Smooth muscle cell (in vitro differentiated cells): ENCODE measurements around the gene PRH2. TPM values are rescaled to one million over a fixed set of nuclear protein-coding genes. Genes with fewer than 3 reads are reported as not detected.

Experiments used
- DNase-seq: peaks from one replicate; lab custom pipeline; 2025; ENCODE audit not compliant: unreplicated experiment; lab: John Stamatoyannopoulos, UW
- H2AFZ ChIP-seq: fragments of 200-600 bp; sonication (generic); 2 replicates; pipeline ENCODE4 v1.6.0; 2016; ENCODE audit warnings: antibody characterized with exemption, low read depth, mild to moderate bottlenecking
- H3F3A ChIP-seq: fragments of 200-600 bp; sonication (generic); 2 replicates; pipeline ENCODE4 v1.6.0; 2017; ENCODE audit warnings: antibody characterized with exemption, low read depth
- H3K27ac ChIP-seq: fragments of 200-600 bp; sonication (generic); 2 replicates; pipeline ENCODE4 v1.5.1; 2016; ENCODE audit warnings: low read depth, mild to moderate bottlenecking
- H3K27me3 ChIP-seq: fragments of 200-600 bp; sonication (generic); 2 replicates; pipeline ENCODE4 v1.6.1; 2016; ENCODE audit warnings: low read depth, mild to moderate bottlenecking
- H3K36me3 ChIP-seq: fragments of 200-600 bp; sonication (generic); 2 replicates; pipeline ENCODE4 v1.5.1; 2016; ENCODE audit warnings: low read depth
- H3K4me1 ChIP-seq: fragments of 200-600 bp; sonication (generic); 2 replicates; pipeline ENCODE4 v1.5.1; 2016; ENCODE audit warnings: low read depth
- H3K4me2 ChIP-seq: fragments of 200-600 bp; sonication (generic); 2 replicates; pipeline ENCODE4 v1.6.0; 2016; ENCODE audit warnings: mild to moderate bottlenecking
- H3K4me3 ChIP-seq: fragments of 200-600 bp; sonication (generic); 2 replicates; pipeline ENCODE4 v1.5.1; 2016; ENCODE audit warnings: mild to moderate bottlenecking
- H3K79me2 ChIP-seq: fragments of 200-600 bp; sonication (generic); 2 replicates; pipeline ENCODE4 v1.6.0; 2016; ENCODE audit warnings: low read depth, mild to moderate bottlenecking
- H3K9ac ChIP-seq: fragments of 200-600 bp; sonication (generic); 2 replicates; pipeline ENCODE4 v1.6.0; 2016; ENCODE audit warnings: low read depth
- H3K9me3 ChIP-seq: fragments of 200-600 bp; sonication (generic); replicated peaks from 2 replicates; pipeline ENCODE4 v1.5.1; 2016; ENCODE audit warnings: low read depth
- H4K20me1 ChIP-seq: fragments of 200-600 bp; sonication (generic); 2 replicates; pipeline ENCODE4 v1.6.0; 2016; ENCODE audit warnings: low read depth
- WGBS: methylation state at CpG from one replicate; pipeline ENCODE4 v1.1.7; 2016; ENCODE audit warnings: low lambda C conversion rate; 5-methylcytosine and 5-hydroxymethylcytosine counted together
- polyA plus RNA-seq: library from polyadenylated mRNA; unstranded; fragments of >200 nt; fragmentation: Nextera tagmentation; extraction: Ambion mirVana; gene quantifications from 2 replicates; pipeline ENCODE4 v1.2.1, GENCODE V29; 2016
- total RNA-seq: library from RNA; depleted of rRNA; stranded (reverse); fragments of >200 nt; gene quantifications from 2 replicates; pipeline ENCODE4 v1.2.3, GENCODE V29; 2014
- TF ChIP-seq, protein P1 (sequence below): fragments of 200-600 bp; sonication (generic); IDR thresholded peaks from 2 replicates; pipeline ENCODE4 v1.5.1; 2017; ENCODE audit warnings: borderline replicate concordance, mild to moderate bottlenecking, antibody characterized with exemption; ENCODE audit not compliant: insufficient read depth, poor library complexity, severe bottlenecking

Gene PRH2
- total and polyA plus RNA-seq, 2 experiments from 2014 or later = not detected

DNA sequence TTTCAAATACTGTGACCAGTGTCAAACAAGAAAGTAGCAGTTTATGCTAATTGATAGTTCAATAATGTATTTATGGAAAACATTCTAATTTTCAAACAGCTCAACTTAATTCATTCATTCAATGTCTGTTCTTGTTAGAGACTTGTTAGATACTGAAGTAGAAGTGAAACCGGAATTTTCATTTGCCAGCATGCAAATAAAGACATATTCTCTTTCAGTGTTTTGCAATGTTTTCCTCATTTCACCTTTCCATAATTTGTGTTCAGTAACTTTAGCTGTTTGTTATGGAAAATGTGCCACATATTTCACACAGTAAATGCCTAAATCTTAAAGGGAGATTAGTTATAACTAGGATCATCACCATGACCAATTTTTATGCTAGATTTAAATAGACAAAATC lies 36.4 kb downstream of the PRH2 start:
- H3K27ac ChIP-seq = no peak overlapping the region
- no peak overlapping the region for H2AFZ ChIP-seq
- 100% methylated on average over 1 of the region's 1 CpG for WGBS
- no peaks in the 10 kb centered on the region for H3K79me2 ChIP-seq
- TF ChIP-seq, protein P1, sequence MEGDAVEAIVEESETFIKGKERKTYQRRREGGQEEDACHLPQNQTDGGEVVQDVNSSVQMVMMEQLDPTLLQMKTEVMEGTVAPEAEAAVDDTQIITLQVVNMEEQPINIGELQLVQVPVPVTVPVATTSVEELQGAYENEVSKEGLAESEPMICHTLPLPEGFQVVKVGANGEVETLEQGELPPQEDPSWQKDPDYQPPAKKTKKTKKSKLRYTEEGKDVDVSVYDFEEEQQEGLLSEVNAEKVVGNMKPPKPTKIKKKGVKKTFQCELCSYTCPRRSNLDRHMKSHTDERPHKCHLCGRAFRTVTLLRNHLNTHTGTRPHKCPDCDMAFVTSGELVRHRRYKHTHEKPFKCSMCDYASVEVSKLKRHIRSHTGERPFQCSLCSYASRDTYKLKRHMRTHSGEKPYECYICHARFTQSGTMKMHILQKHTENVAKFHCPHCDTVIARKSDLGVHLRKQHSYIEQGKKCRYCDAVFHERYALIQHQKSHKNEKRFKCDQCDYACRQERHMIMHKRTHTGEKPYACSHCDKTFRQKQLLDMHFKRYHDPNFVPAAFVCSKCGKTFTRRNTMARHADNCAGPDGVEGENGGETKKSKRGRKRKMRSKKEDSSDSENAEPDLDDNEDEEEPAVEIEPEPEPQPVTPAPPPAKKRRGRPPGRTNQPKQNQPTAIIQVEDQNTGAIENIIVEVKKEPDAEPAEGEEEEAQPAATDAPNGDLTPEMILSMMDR = no peak
- H3K27me3 ChIP-seq = no peaks in the 10 kb centered on the region
- H3K9ac ChIP-seq = no peak overlapping the region
- no peaks in the 10 kb centered on the region for H4K20me1 ChIP-seq
- no peaks in the 10 kb centered on the region for H3K36me3 ChIP-seq
- no peak overlapping the region for H3K4me3 ChIP-seq
- H3K4me2 ChIP-seq = no peak overlapping the region
- no peak for DNase-seq
- H3K9me3 ChIP-seq = no peaks in the 10 kb centered on the region
- no peaks in the 10 kb centered on the region for H3K4me1 ChIP-seq
- H3F3A ChIP-seq = no peaks in the 10 kb centered on the region

DNA sequence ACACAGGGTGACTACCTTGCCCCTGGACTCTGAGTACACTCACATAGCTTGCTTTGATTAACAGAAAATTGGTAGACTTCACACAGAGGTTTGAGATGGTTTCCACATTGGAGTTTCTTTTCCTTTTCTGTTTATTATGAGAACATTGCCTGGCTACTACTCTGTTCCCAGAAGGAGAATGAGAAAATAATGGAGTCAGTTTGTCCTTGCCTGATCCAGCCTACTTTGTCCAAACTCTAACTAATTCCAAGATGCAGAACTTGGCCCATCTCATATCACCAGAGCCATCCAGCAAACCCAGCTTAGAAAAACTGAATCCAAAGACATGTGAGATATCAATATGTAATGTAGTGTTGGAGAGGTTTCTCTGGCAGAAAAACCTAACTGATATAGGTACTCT lies 37.3 kb downstream of the PRH2 start:
- no peaks in the 10 kb centered on the region for H3K79me2 ChIP-seq
- H4K20me1 ChIP-seq = no peaks in the 10 kb centered on the region
- TF ChIP-seq, protein P1 = no peak
- no peak for DNase-seq
- H3K9ac ChIP-seq = no peak overlapping the region
- H3K9me3 ChIP-seq = no peaks in the 10 kb centered on the region
- no peak overlapping the region for H3K4me2 ChIP-seq
- no peaks in the 10 kb centered on the region for H3F3A ChIP-seq
- H3K4me3 ChIP-seq = no peak overlapping the region
- H2AFZ ChIP-seq = no peak overlapping the region
- H3K4me1 ChIP-seq = no peaks in the 10 kb centered on the region
- H3K27ac ChIP-seq = no peak overlapping the region
- no peaks in the 10 kb centered on the region for H3K27me3 ChIP-seq
- H3K36me3 ChIP-seq = no peaks in the 10 kb centered on the region

DNA sequence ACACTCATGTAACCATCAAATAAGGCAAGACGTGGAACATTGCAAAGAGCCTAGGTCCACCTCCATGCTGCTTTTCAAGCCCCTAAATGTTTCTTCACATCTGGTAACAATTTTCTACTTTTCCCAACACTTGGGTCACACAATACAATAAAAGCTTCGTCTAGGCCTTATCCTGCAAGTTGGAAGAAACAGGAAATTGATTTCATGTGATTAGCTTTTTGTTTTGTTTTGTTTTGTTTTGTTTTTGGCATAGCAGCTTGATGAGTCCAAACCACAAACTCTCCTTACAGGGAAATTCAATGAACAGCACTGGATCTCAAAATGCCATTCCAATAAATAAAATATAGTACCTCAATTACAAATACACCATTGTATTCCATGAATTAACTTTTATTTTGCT lies 38.4 kb downstream of the PRH2 start:
- Histone ChIP-seq H3K36me3 (no peaks in the 10 kb centered on the region), H3K4me2 (no peak overlapping the region), H3K27ac (no peak overlapping the region), H3K9me3 (no peaks in the 10 kb centered on the region), H3K4me3 (no peak overlapping the region), H3K27me3 (no peaks in the 10 kb centered on the region), H2AFZ (no peak overlapping the region), H3F3A (no peaks in the 10 kb centered on the region), H3K79me2 (no peaks in the 10 kb centered on the region), H3K9ac (no peak overlapping the region), H4K20me1 (peaks cover 4% of the 10 kb centered on the region), H3K4me1 (no peaks in the 10 kb centered on the region)
- no peak for DNase-seq
- 65% methylated on average over 2 of the region's 2 CpGs for WGBS
- TF ChIP-seq, protein P1 = no peak

DNA sequence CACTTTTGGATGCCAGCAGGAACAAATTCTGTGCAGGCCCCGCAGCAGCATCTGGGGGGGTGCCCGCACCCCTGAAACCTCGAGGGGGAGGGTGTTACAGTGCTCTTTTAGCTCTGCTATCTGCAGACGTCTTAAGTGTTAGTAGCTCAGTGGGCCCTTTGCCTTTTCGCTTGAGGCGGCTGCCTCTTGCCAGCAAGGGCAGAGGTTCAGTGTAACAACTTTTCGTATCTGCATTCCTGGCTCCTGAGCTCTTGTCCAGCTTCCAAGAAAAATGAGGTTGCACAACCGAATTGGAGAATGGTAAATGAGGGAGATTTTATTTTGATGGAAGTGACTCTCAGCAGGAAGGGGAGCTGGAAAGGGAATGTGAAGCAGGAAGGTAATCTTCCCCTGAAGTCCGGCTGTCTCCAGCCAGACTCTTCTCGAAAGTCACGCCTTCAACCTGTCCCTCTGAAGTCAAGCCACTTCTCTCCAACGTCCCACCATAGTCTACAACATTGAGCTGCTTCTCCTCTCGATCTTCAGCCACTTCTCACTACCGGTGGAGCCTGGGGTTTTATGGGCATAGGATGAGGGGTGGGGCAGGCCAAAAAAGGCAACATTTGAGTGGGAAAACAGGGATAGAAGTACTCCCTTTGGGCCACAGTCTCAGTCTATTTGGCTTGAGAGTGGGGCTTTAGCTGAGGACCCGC lies 39.9 kb downstream of the PRH2 start:
- Histone ChIP-seq H3F3A (no peaks in the 10 kb centered on the region), H3K27ac (no peak overlapping the region), H3K9me3 (no peaks in the 10 kb centered on the region), H3K27me3 (no peaks in the 10 kb centered on the region), H2AFZ (no peak overlapping the region), H3K79me2 (no peaks in the 10 kb centered on the region), H3K4me2 (no peak overlapping the region), H3K9ac (no peak overlapping the region), H3K36me3 (no peaks in the 10 kb centered on the region), H3K4me1 (no peaks in the 10 kb centered on the region), H3K4me3 (no peak overlapping the region), H4K20me1 (peaks cover 11% of the 10 kb centered on the region)
- TF ChIP-seq, protein P1 = no peak
- no peak for DNase-seq
- whole genome bisulfite sequencing = 94% methylated on average over 15 of the region's 15 CpGs
